HEK293 (cell line): ENCODE data around the gene LST1.

ENCODE experiments used
- CTCF ChIA-PET: fragments of 350-600 bp; formaldehyde crosslinking; extraction: SDS; loops from one replicate; lab custom pipeline; 2021; ENCODE audit warnings: antibody characterized with exemption; lab: Yijun Ruan, JAX
- POLR2A ChIA-PET: fragments of 300-600 bp; formaldehyde crosslinking; extraction: SDS; loops from one replicate; lab custom pipeline; 2020; ENCODE audit warnings: antibody characterized with exemption, inconsistent platforms; lab: Yijun Ruan, JAX
- H3K27ac ChIP-seq: fragments of 200-500 bp; sonication (Bioruptor generic); 2 replicates; pipeline ENCODE4 v1.5.1; 2014; ENCODE audit warnings: low read depth, low read length, control low read depth, inconsistent platforms; ENCODE audit errors: extremely low read depth
- H3K36me3 ChIP-seq, 2 experiments: fragments of 200-500 bp in 1 of 2; sonication (Bioruptor generic) in 1 of 2; 1 replicate in 1 of 2; 2 replicates in 1 of 2; pipeline ENCODE4 v1.5.1; 2014 to 2017; ENCODE audit warnings: inconsistent platforms in 2 of 2, low read length in 2 of 2; ENCODE audit not compliant: control insufficient read depth in 2 of 2, insufficient read depth in 1 of 2
- H3K4me1 ChIP-seq: fragments of 200-500 bp; sonication (Bioruptor generic); 2 replicates; pipeline ENCODE4 v1.5.1; 2014; ENCODE audit warnings: mild to moderate bottlenecking, low read length, inconsistent platforms; ENCODE audit not compliant: control insufficient read depth, insufficient read depth
- H3K4me3 ChIP-seq: 2 replicates; pipeline ENCODE4 v1.5.1; 2011; ENCODE audit warnings: low read depth, mild to moderate bottlenecking, control low read depth, low read length, moderate library complexity
- H3K9me3 ChIP-seq: fragments of 200-500 bp; sonication (Bioruptor generic); 2 replicates; pipeline ENCODE4 v1.5.1; 2014; ENCODE audit warnings: low read depth, low read length, inconsistent platforms; ENCODE audit not compliant: control insufficient read depth, insufficient read depth
- HOXD13 ChIP-seq: sonication (generic); formaldehyde crosslinking; IDR thresholded peaks from 2 replicates; pipeline ENCODE4 v1.8.0; 2022; ENCODE audit warnings: missing genetic modification reagents, borderline replicate concordance
- KLF7 ChIP-seq: fragments of 450-650 bp; formaldehyde crosslinking; IDR thresholded peaks from 2 replicates; pipeline ENCODE4 v1.5.1; 2016; ENCODE audit warnings: missing biosample characterization, missing genetic modification characterization, borderline replicate concordance
- YY1 ChIP-seq: fragments of 450-650 bp; formaldehyde crosslinking; IDR thresholded peaks from 2 replicates; pipeline ENCODE4 v1.5.1; 2018; ENCODE audit warnings: missing biosample characterization, missing genetic modification characterization
- ZBTB20 ChIP-seq: fragments of 450-650 bp; formaldehyde crosslinking; IDR thresholded peaks from 2 replicates; pipeline ENCODE4 v1.5.1; 2016; ENCODE audit warnings: missing biosample characterization, missing genetic modification characterization
- ZEB2 ChIP-seq: fragments of 450-650 bp; formaldehyde crosslinking; IDR thresholded peaks from 2 replicates; pipeline ENCODE4 v1.5.1; 2016; ENCODE audit warnings: missing biosample characterization, missing genetic modification characterization
- ZFP3 ChIP-seq: fragments of 450-650 bp; formaldehyde crosslinking; IDR thresholded peaks from 2 replicates; pipeline ENCODE4 v1.5.1; 2016; ENCODE audit warnings: low read depth, missing biosample characterization, missing genetic modification characterization
- ZNF132 ChIP-seq: fragments of 450-650 bp; formaldehyde crosslinking; IDR thresholded peaks from 2 replicates; pipeline ENCODE4 v1.5.1; 2017; ENCODE audit warnings: missing biosample characterization, missing genetic modification characterization, borderline replicate concordance
- ZNF19 ChIP-seq: fragments of 450-650 bp; formaldehyde crosslinking; IDR thresholded peaks from 2 replicates; pipeline ENCODE4; 2016; ENCODE audit warnings: missing biosample characterization, missing genetic modification characterization, low read depth
- ZNF366 ChIP-seq: fragments of 450-650 bp; formaldehyde crosslinking; conservative IDR thresholded peaks from 2 replicates; pipeline ENCODE4 v1.5.1; 2016; ENCODE audit warnings: missing biosample characterization, missing genetic modification characterization
- ZNF501 ChIP-seq: fragments of 450-650 bp; formaldehyde crosslinking; IDR thresholded peaks from 2 replicates; pipeline ENCODE4 v1.5.1; 2016; ENCODE audit warnings: missing biosample characterization, missing genetic modification characterization
- ZNF621 ChIP-seq: fragments of 450-650 bp; formaldehyde crosslinking; IDR thresholded peaks from 2 replicates; pipeline ENCODE4 v1.5.1; 2017; ENCODE audit warnings: missing biosample characterization, missing genetic modification characterization
- ZNF670 ChIP-seq: fragments of 450-650 bp; formaldehyde crosslinking; IDR thresholded peaks from 2 replicates; pipeline ENCODE4 v1.5.1; 2016; ENCODE audit warnings: missing biosample characterization, missing genetic modification characterization, low read depth
- ZNF76 ChIP-seq: fragments of 450-650 bp; formaldehyde crosslinking; IDR thresholded peaks from 2 replicates; pipeline ENCODE4; 2016; ENCODE audit warnings: low read depth, missing biosample characterization, missing genetic modification characterization, borderline replicate concordance
- ZNF768 ChIP-seq: fragments of 450-650 bp; formaldehyde crosslinking; IDR thresholded peaks from 2 replicates; pipeline ENCODE4 v1.5.1; 2018; ENCODE audit warnings: missing biosample characterization, mild to moderate bottlenecking, missing genetic modification characterization
- TF ChIP-seq, protein P1 (sequence below): fragments of 450-650 bp; formaldehyde crosslinking; IDR thresholded peaks from 2 replicates; pipeline ENCODE4 v1.5.1; 2016; ENCODE audit warnings: missing biosample characterization, missing genetic modification characterization, low read depth
- TF ChIP-seq, protein P2 (sequence below): fragments of 450-650 bp; formaldehyde crosslinking; IDR thresholded peaks from 2 replicates; pipeline ENCODE4 v1.5.1; 2016; ENCODE audit warnings: missing biosample characterization, missing genetic modification characterization
- TF ChIP-seq, protein P3 (sequence below): fragments of 450-650 bp; formaldehyde crosslinking; IDR thresholded peaks from 2 replicates; pipeline ENCODE4 v1.5.1; 2016; ENCODE audit warnings: missing biosample characterization, missing genetic modification characterization, borderline replicate concordance

LST1 gene

DNA sequence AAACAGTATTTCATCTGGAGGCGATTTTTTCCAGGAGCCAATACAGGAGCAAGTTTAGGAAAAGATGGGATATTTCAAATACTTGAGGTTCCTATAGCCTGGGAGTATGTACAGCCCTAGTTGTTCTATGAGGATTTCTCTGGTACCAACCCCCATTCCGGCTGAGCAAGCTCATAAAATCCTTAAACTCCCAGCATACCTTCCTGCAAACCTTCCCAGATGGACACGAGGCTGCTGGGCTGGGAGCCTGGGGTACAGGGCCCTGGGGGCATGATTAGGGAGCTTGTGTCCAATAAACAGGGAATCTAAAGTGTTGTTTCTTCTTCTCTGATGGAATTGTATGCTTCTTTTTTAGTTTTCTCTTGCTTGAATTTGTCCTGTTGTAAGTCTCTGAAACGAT lies 35.9 kb downstream of the LST1 start:
- Histone ChIP-seq H3K9me3 (no peaks in the 10 kb centered on the region), H3K4me3 (peak overlapping the region; percentile 97), H3K4me1 (peaks cover 7% of the 10 kb centered on the region; the same call in 1 of the 2 replicates), H3K36me3 (peaks cover 39 to 58% of the 10 kb centered on the region in 2 experiments), H3K27ac (peak overlapping the region; percentile 99)
- CTCF ChIA-PET, result interaction anchor here (0.7 to 1.4 kb wide), 5 partner anchors 12 to 42 kb away, joined by 3 to 7 read pairs (median 3); no protein-coding TSS in a partner anchor
- POLR2A ChIA-PET, result interaction anchor here (0.6 to 9.7 kb wide), 17 partner anchors 13 to 1349 kb away, joined by 3 to 123 read pairs (median 4); partner anchors contain the start of genes ATP6V1G2, BAG6, C6orf47 and DDX39B
- TF ChIP-seq ZBTB20 (tag by site-specific recombination), result 0 out of 2 replicates have a peak, but pooled peaks have one; percentile 19
- TF ChIP-seq YY1 (tag by site-specific recombination), result peak; percentile 2; the same call in 1 of the 2 replicates
- peak; percentile 77 for TF ChIP-seq ZNF76 (tag by site-specific recombination)
- TF ChIP-seq, protein P1, sequence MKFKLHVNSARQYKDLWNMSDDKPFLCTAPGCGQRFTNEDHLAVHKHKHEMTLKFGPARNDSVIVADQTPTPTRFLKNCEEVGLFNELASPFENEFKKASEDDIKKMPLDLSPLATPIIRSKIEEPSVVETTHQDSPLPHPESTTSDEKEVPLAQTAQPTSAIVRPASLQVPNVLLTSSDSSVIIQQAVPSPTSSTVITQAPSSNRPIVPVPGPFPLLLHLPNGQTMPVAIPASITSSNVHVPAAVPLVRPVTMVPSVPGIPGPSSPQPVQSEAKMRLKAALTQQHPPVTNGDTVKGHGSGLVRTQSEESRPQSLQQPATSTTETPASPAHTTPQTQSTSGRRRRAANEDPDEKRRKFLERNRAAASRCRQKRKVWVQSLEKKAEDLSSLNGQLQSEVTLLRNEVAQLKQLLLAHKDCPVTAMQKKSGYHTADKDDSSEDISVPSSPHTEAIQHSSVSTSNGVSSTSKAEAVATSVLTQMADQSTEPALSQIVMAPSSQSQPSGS (tag by site-specific recombination), result no peak

DNA sequence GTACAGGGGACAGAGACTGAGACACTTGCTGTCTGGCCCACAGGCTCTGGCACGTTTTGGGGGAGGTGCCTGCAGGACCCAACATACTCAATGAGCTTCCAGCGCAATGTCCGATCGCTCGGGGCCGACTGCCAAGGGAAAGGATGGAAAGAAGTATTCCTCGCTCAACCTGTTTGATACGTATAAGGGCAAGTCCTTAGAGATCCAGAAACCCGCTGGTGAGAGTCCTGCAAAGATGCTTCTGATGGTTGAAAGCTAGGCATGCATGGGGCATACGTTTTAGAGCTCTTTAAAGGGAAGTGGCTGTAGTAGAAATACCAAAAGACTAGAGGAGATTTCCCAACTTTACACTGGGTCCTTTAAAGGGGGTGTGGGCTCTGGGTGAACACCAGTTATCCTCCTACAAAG lies 36.6 kb downstream of the LST1 start:
- no peak for TF ChIP-seq ZNF621 (tag by site-specific recombination)
- no peak for TF ChIP-seq ZNF19 (tag by site-specific recombination)
- no peak for TF ChIP-seq ZNF768 (tag by site-specific recombination)
- no peak for TF ChIP-seq ZFP3 (tag by site-specific recombination)
- no peak for TF ChIP-seq ZNF670 (tag by site-specific recombination)
- TF ChIP-seq KLF7 (tag by site-specific recombination), result no peak
- TF ChIP-seq ZNF501 (tag by site-specific recombination), result no peak
- no peak for TF ChIP-seq ZNF132 (tag by site-specific recombination)
- no peak for TF ChIP-seq HOXD13 (CRISPR knock-in tag)
- TF ChIP-seq, protein P2, sequence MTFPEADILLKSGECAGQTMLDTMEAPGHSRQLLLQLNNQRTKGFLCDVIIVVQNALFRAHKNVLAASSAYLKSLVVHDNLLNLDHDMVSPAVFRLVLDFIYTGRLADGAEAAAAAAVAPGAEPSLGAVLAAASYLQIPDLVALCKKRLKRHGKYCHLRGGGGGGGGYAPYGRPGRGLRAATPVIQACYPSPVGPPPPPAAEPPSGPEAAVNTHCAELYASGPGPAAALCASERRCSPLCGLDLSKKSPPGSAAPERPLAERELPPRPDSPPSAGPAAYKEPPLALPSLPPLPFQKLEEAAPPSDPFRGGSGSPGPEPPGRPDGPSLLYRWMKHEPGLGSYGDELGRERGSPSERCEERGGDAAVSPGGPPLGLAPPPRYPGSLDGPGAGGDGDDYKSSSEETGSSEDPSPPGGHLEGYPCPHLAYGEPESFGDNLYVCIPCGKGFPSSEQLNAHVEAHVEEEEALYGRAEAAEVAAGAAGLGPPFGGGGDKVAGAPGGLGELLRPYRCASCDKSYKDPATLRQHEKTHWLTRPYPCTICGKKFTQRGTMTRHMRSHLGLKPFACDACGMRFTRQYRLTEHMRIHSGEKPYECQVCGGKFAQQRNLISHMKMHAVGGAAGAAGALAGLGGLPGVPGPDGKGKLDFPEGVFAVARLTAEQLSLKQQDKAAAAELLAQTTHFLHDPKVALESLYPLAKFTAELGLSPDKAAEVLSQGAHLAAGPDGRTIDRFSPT (tag by site-specific recombination), result no peak
- TF ChIP-seq, protein P3, sequence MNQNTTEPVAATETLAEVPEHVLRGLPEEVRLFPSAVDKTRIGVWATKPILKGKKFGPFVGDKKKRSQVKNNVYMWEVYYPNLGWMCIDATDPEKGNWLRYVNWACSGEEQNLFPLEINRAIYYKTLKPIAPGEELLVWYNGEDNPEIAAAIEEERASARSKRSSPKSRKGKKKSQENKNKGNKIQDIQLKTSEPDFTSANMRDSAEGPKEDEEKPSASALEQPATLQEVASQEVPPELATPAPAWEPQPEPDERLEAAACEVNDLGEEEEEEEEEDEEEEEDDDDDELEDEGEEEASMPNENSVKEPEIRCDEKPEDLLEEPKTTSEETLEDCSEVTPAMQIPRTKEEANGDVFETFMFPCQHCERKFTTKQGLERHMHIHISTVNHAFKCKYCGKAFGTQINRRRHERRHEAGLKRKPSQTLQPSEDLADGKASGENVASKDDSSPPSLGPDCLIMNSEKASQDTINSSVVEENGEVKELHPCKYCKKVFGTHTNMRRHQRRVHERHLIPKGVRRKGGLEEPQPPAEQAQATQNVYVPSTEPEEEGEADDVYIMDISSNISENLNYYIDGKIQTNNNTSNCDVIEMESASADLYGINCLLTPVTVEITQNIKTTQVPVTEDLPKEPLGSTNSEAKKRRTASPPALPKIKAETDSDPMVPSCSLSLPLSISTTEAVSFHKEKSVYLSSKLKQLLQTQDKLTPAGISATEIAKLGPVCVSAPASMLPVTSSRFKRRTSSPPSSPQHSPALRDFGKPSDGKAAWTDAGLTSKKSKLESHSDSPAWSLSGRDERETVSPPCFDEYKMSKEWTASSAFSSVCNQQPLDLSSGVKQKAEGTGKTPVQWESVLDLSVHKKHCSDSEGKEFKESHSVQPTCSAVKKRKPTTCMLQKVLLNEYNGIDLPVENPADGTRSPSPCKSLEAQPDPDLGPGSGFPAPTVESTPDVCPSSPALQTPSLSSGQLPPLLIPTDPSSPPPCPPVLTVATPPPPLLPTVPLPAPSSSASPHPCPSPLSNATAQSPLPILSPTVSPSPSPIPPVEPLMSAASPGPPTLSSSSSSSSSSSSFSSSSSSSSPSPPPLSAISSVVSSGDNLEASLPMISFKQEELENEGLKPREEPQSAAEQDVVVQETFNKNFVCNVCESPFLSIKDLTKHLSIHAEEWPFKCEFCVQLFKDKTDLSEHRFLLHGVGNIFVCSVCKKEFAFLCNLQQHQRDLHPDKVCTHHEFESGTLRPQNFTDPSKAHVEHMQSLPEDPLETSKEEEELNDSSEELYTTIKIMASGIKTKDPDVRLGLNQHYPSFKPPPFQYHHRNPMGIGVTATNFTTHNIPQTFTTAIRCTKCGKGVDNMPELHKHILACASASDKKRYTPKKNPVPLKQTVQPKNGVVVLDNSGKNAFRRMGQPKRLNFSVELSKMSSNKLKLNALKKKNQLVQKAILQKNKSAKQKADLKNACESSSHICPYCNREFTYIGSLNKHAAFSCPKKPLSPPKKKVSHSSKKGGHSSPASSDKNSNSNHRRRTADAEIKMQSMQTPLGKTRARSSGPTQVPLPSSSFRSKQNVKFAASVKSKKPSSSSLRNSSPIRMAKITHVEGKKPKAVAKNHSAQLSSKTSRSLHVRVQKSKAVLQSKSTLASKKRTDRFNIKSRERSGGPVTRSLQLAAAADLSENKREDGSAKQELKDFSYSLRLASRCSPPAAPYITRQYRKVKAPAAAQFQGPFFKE (tag by site-specific recombination), result no peak
- TF ChIP-seq ZEB2 (tag by site-specific recombination), result no peak
- no peak for TF ChIP-seq ZNF76 (tag by site-specific recombination)
- TF ChIP-seq ZNF366 (tag by site-specific recombination), result no peak
- ChIA-PET POLR2A (interaction anchor here (0.7 to 9.7 kb wide), 15 partner anchors 13 to 1332 kb away, joined by 3 to 123 read pairs (median 4); partner anchors contain the start of genes ATP6V1G2, BAG6, DDX39B and GPANK1), CTCF (interaction anchor here (0.7 to 1.4 kb wide), 5 partner anchors 11 to 78 kb away, joined by 3 to 7 read pairs (median 5); partner anchors contain the start of gene ATP6V1G2)
- Histone ChIP-seq H3K4me3 (peak overlapping the region; percentile 97; the same call in 1 of the 2 replicates), H3K36me3 (peaks cover 45 to 65% of the 10 kb centered on the region in 2 experiments), H3K4me1 (peaks cover 7% of the 10 kb centered on the region; the same call in 1 of the 2 replicates), H3K27ac (peak overlapping the region; percentile 99), H3K9me3 (no peaks in the 10 kb centered on the region)
